ENCODE measurements around the gene B4GALNT3. TPM values are rescaled to one million over a fixed set of nuclear protein-coding genes. Genes with fewer than 3 reads are reported as not detected.

The B4GALNT3 gene
- total RNA-seq, 1 donor from 2014 or later: 11.7 TPM

DNA sequence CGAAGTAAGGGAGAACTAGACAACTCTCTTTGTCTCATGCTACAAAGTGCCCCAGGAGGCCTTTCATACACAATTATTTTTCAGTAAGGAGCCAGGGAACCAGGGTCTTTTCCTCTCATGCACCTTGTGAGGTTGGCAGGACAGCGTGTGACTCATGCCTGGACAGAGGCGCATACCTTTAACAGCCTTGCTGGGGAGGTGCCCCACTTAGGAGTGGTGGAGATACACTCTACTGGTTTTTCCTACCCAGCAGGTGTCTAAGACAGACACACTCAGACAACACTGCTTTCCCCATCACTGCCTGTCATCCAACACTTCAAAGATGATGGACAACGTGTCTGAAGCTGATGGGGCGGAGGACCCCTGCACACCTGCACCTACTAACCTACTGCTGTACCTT, 49.1 kb downstream of the B4GALNT3 start:
- no peak for DNase-seq (ENCODE audit: low spot score)

DNA sequence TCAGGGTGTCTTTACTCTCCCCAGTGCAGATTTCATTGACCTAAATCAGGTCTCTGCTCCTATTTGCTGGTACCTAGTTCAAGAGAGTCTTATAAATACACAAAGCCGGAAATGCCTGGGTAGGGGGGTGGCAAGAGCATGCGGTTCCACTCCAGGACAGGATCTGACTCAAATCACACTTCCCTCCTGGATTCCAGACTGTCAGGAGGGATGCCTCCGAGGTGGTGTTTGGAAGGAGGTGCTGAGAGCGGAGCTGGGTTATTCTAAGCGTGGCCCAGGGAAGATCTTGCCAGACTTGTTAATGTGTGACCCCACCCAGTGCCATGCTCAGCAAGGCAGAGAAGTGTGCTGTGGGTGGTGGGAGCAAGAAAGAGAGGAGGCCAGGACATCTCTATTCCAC, 49.8 kb downstream of the B4GALNT3 start:
- no peak for DNase-seq (ENCODE audit: low spot score)

DNA sequence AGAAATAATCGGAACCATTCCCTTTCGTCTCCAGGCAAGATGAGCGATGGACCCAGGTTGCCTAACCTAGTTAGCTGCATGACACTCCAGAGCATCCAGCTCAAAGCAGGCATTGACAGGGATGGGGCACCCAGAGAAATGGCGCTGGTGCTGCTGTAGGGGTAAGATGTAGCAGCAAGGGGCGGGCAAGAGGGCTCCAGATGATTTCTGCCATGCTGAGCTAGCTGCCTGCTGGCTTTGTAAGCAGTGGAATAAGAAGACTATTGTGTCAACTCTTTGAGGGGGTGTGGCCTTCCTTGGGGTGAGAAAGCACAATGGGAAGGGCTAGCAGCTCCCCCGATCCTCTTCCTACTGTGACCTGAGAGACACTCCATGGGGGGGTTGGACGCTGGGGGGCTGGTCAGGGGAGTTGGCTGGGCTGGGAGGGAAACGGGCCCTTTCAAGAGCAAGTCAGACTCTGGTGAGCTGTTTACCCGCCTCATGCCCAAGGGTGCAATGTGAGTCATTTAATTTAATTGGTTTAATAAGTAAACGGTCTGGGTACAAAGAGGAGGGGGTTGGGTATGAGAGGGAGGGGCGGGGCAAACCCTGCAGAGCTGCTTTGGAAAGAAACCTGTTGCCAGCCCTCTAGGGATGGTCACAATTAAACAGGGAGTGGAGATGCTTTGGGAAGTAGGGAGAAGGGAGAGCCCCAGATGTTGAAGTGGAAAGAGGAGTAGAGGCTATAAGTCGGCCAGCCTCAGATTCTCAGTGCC, 50.5 kb downstream of the B4GALNT3 start:
- no peak for DNase-seq (ENCODE audit: low spot score)

DNA sequence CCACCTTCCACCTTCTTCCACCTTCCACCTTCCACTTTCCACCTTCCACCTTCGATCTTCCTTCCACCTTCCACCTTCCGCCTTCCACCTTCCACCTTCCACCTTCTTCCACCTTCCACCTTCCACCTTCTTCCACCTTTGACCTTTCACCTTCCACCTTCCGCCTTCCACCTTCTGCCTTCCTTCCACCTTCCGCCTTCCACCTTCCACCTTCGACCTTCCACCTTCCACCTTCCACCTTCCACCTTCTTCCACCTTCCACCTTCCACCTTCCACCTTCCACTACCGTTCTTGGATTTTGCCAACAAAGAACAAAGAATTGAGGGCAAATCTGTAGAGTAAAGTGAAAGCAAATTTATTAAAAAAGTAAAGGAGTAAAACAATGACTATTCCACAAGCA, 53.2 kb downstream of the B4GALNT3 start:
- no peak for DNase-seq (ENCODE audit: low spot score)

DNA sequence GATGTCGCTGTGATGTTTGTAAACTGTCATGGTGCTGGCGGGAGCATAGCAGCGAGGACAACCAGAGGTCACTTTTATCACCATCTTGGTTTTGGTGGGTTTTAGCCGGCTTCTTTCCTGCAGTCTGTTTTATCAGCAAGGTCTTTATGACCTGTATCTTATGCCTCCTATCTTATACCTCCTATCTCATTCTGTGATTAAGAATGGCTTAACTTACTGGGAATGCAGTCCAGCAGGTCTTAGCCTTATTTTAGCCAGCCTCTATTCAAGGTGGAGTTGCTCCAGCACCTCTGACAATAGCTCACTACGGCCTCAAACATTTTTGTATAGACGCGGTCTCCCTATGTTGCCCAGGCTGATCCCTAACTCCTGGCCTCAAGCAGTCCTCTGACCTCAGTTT, 53.7 kb downstream of the B4GALNT3 start:
- DNase-seq (ENCODE audit: low spot score): no peak

DNA sequence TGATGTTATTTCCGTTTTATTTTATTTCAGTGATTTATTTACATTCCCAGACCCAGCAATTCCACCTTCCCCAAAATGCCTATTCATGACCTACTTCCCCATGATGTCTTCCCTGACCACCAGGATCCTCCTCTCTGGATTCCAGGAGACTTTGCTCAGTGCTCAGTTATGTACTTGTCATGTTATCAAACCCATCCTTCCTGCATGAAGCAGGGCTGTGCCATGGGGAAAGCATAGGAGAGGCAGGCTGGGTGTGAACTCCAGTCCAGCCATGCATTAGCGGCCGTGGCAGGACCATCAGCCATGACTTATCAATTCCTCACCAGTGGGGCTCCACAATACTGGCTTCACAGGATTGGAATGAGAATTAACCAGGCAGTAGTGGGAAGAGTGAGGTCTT, 57.8 kb downstream of the B4GALNT3 start:
- no peak for DNase-seq (ENCODE audit: low spot score)

DNA sequence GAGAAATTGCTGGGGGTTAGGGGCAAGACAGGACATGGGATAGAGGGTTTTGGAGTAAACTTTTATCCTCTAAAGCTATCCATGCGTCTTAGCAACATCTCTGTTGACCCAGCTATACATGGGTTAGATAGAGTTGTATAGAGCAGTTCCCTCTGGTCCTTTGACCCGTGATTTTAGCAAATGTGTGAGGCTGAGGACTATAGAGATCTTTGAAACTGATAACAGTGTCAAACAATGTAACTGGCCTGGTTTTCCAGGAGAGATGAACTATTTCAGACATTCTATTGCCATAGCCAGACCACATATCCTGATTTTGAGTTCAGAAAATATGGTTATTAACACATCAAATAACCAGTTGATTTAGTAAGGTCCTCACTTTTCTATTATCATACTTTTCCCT, 60.4 kb downstream of the B4GALNT3 start:
- DNase-seq (ENCODE audit: low spot score): no peak

DNA sequence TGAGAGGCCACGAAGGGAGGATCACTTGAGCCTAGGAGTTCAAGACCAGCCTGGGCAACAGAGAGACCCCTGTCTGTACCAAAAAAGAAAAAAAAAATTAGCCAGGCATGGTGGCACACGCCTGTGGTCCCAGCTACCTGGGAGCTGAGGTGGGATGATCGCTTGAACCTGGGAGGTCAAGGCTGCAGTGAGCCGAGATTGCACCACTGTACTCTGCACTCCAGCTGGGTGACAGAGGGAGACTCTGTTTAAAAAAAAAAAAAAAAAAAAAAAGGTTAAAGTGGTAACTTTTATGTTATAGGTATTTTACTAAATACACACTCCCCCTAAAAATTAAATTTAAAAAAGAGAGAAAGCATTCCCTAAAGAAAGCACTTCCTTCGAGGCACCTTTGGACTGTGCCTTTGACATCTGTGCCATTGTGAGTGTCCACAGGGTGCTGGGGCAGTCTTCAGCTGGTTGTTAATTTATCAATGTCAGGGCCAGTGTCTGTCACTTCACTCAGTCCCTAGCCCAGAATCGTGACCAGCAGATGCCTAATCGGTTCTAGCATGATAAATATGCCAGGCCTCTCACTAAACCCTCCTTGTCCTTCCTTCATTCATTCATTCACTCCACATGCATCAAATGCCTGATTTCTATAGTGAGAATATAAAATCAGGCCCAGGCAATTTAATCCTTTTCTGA, 63.1 kb downstream of the B4GALNT3 start:
- no peak for DNase-seq (ENCODE audit: low spot score)

DNA sequence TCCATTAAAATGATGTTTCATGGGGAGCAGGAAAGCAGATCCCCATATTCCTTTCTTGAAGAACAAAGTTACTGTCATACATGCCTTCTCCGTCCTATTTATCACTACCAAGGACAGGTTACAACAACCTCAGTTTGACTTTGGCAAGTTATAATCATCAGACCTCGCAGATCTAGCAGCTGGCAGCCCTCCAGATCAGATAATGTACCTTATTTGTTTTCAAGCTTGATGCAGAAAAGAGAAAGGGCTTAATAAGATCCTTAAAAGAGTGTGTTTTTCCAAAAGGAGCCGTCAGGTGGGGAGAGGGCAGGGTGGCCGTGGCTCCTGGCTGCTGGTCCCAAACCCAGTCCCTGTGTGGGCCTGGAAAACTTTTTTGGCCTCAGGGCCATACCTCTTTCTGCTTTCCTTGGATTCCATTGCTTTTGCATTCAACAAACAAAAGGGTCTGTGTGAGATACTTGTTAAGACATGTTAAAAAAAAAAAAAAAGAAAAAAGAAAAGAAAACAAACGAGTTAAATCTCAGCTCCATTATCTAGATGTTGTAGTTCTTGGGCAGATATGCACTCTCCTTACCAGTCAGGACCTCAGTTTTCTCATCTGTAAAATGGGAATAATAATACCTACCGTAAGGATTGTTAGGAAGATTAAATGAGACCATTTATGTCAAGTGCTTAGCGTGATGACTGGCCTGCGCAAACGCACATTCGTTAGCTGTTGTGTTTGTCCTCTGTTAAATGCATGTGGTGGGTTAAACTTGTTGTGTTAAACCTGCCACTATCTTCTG, 64.6 kb downstream of the B4GALNT3 start:
- peak; percentile 73 for DNase-seq (ENCODE audit: low spot score)

DNA sequence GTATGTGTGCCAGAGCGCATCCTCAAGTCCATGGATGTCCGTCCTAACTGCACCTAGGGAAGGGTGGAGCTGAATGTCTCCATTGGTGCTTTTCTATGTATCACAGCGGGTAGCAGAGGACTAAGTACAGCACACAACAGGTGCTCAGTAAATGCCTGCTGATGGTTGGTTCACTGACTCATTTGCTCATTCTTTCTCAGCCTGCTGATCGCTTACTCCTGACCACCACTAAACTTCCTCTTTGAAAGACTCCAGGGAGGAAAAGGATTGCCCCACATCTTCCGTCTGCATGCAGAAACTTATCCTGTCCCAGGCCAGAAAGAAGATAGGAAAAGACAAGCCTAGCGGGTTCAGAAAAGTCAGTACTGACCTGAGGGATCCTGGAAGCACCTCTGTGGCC, 66.3 kb downstream of the B4GALNT3 start:
- DNase-seq (ENCODE audit: low spot score): no peak

DNA sequence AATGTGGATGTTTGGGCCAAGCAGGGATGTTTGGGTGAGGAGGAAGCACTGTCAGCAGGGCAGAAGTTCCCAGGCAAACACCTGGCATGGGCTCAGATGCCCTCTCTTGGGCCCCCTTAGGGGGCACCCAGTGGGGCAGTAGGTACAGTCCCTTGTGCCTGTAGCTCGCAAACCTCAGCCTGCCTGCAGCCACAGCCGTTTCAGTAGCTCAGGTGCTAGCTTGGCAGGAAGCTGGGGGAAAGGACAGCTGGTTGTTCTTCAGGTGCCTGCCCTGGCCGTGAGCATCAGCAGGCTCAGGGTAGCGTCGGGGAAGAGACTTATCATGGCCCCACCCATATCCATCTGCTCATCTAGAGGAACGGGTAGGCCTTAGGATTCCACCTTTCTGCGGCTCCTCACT, 67.5 kb downstream of the B4GALNT3 start:
- no peak for DNase-seq (ENCODE audit: low spot score)

DNA sequence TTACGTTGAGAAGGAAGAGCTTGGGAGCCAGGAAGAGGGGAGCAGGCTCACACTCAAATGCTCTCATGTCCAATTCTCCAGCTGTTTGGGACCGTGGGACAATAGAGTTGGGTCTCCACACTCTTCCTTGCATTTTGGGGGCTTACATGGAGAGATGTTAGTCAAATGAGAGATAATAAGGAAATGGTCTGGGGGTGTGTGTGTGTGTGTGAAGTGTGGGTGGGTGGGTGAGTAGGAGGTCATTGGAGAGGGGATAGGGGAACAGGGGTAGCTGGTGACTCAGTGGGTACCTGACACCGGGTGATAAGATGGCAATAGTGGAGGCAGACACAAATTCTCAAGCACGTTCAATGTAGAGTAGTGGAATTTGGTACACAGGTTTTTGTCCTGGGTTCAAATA, 68.0 kb downstream of the B4GALNT3 start:
- no peak for DNase-seq (ENCODE audit: low spot score)

DNA sequence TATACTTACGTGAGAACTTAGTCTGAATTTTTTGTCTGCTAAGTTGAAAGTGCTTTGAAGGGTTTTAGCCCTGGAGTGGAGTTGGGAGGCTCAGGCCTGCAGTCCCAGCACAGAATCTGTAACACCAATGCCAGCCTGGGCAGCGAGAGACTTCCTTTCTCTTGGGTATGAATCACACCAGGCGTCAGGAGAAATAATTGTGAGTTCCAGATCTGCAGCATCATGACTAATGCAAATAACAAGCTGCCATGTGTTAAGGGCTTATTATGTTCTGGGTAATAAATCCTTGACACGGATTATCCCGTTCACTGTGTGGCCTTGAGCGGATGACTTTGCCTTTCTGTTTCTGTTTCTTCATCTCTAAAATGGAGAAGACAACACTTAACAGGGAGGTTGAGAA, 70.6 kb downstream of the B4GALNT3 start:
- no peak for DNase-seq (ENCODE audit: low spot score)

DNA sequence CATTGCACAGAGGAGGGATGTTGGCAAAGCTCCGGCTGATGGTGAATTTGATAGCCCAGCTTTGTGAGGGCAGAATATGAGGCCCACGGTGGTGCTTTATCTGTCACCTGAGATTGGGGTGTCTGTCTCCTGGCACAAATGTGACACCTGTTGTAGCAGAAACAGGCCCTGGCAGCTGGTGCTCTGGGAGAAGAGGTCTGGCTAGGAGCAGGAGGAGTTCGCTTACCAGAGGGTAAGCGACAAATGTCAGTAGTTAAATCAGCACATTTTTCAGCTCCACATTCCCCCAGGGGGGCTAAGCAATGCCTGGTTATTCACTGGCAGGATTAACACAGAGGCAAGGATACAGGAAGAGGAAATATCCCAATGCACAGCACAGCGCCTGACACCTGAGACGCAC, 71.1 kb downstream of the B4GALNT3 start:
- DNase-seq (ENCODE audit: low spot score): no peak

DNA sequence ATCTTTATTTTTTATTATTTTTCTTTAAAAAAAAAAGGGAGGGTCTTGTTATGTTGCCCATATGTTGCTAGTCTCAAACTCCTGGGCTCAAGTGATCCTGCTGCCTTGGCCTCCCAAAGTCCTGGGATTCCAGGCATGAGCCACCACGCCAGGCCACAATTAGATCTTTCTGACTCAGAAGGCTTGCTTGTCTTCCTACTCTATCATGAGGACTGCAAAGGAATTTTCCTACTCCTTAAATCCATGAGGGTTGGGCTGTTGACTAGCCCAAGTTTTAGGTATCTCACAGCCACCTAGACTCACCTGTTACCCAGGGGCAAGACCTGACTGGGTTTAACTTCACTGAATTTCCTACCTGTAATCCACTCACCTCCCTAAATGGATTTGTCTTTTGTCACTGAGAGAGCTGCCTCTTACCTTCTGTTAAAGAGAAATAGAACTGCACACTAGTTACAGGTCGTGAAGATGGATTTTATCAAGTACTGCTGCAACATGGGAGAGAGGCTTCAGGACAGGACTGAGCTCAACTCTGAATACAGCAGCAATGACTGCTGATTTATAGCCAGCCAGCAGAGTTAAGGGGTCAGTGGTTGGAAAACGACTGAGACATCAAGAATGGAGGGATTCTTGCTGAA, 72.3 kb downstream of the B4GALNT3 start:
- DNase-seq (ENCODE audit: low spot score): no peak

DNA sequence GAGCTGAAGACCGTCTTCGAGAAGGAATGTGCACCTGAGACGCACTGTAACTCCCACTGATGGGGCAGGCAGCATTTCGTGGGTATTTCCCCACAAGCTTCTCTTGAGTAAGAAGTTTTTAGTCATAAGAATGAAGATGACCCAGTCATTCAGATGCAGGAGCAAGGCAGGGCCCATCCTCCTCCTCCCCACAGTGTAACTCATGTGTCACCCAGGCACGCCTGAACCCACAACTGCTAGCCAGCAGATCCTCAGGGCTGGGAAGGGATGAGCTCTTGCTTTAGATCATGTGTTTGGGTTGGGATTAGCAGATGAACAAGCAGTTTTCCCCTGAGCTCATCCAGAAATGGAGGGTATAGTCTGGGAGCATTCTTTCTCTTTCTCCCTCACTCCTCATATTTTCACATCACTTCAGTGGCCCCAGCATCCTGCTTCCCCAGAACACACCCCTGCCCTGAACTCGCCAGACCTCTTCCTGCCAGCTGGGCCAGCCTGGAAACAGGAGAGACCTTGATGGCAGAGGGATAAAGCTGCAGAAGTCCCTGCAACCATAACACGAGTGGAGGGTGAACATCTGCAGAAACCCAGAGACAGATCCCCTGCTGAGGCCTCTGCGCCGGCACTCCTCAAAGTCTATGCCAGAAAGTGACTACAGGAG, 73.3 kb downstream of the B4GALNT3 start:
- DNase-seq (ENCODE audit: low spot score): no peak

DNA sequence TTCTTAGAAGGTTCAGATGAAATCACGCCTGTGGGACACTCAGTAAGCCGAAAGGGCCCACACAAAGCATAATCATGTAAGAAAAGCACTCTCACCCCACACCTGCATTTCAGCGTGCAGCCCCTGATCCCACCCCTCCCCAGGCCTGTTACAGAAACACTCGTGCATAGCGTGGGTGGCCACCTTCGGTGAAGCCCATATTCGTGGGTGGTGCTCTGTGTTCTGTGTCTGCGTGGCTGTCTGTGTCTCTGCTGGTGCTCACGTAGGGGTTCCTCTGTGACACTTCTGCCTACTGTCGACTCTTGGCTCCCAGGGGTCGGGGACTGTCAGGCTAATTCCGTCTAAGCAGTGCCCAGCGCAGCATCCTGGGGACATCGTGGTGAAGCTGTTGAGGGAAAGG, 74.0 kb downstream of the B4GALNT3 start:
- DNase-seq (ENCODE audit: low spot score): no peak

DNA sequence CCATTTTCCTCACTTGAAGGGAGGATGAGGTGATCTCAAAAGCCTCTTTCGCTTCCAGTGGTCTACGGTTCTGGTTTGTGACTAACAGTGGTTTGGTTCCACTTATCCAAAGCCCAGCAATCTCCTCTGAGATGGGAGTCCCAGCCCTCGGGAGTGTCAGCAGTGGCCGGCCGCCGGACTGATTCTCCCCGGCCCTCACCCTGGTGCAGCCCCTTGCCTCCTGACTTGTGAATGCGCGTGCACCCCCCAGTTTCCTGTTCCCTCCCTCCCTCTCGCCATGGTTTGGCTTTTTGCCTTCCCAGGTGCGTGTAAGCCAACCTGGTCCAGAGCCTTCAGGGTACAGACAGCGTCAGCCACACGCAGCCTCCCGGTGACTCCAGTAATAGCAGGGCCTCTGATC, 74.5 kb downstream of the B4GALNT3 start:
- DNase-seq (ENCODE audit: low spot score): no peak

DNA sequence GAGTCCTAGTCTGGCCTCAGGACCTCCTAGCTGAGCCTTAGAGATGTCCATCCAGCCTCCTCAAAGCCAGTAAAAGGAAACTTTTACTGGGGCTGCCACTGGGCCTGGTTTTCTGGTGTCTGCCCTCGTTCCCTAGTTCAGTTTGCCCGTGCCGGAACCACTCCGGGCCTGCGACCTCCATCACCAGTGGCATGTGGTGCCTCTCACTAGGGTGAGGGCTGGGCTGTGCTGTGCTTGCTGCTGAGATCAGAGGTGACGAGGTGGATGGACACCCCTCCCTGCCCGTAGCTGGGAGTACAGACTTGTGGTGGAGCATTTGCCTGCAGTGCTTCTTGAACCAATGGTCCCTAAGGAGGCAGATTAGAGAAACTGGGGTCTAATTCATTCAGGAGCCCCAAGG, 75.7 kb downstream of the B4GALNT3 start:
- no peak for DNase-seq (ENCODE audit: low spot score)

DNA sequence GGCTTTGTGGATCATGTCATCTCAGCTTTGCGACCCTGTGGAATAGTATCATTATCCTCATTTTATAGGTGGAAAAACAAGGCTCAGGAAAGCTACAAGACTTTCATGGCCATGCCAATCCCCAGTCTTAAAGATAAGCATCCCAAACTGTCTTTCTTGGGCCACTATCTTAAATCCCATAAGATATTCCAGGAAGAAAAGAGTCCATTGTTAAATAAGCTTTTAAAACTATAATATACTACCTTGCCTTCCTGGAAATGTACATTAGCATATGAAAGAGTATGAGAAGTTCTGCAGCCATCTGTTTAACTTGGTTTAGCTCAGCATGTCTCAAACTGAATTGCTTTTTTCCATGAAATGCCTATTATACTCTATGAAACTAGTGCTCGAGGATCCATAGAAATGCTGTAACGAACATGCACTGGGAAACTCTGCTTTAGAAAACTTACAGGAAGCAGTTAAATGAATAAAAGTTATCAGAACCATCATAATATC, 77.1 kb downstream of the B4GALNT3 start:
- DNase-seq (ENCODE audit: low spot score): no peak

DNA sequence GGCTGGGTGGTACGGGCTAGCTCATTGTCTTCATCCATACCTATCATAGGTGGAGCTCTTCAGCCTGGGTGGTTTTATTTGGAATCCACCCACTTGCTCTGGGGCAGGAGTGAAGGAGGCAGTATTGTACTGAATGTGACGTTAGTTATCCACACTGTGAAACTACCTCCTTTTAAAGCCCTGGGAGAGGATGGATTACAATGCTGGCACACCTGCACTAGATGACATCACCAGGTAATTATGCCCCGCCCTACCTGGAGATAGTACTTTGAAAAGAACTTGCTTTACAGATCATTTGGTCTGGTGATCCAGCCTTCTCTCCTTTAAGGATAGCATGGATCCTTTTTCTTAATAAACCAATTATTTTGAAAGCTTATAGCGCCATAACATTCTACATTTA, 78.0 kb downstream of the B4GALNT3 start:
- no peak for DNase-seq (ENCODE audit: low spot score)
